ENCODE measurements around the gene MSX1.

MSX1 gene

GRCh38 chr4:4858527-4859324 is 739 bp upstream of the MSX1 start:
- DNase-seq, result no peak

- no peak for DNase-seq
Measured at GRCh38 chr4:4859799-4860599, 534 bp downstream of the MSX1 start.

- no peak for DNase-seq
Measured at GRCh38 chr4:4860600-4861389, 1.3 kb downstream of the MSX1 start.

GRCh38 chr4:4861390-4862018 is 2.0 kb downstream of the MSX1 start:
- no peak for DNase-seq

GRCh38 chr4:4862071-4862551 is 2.6 kb downstream of the MSX1 start:
- no peak for DNase-seq

- no peak for DNase-seq
Measured at GRCh38 chr4:4862665-4863482, 3.4 kb downstream of the MSX1 start.

- no peak for DNase-seq
Measured at GRCh38 chr4:4864443-4864939, 5.0 kb downstream of the MSX1 start.

- no peak for DNase-seq
Measured at GRCh38 chr4:4864940-4865704, 5.7 kb downstream of the MSX1 start.

GRCh38 chr4:4865705-4866123 is 6.2 kb downstream of the MSX1 start:
- DNase-seq, result no peak

GRCh38 chr4:4866124-4866865 is 6.8 kb downstream of the MSX1 start:
- no peak for DNase-seq

- DNase-seq, result no peak
Measured at GRCh38 chr4:4866866-4867374, 7.5 kb downstream of the MSX1 start.

- DNase-seq, result no peak
Measured at GRCh38 chr4:4867375-4868039, 8.0 kb downstream of the MSX1 start.

GRCh38 chr4:4868040-4868757 is 8.7 kb downstream of the MSX1 start:
- no peak for DNase-seq

- DNase-seq, result no peak
Measured at GRCh38 chr4:4868758-4869723, 9.6 kb downstream of the MSX1 start.

- no peak for DNase-seq
Measured at GRCh38 chr4:4869731-4870571, 10.5 kb downstream of the MSX1 start.

Measured in suppressor macrophage (primary cell).